GM19193 (cell line): ENCODE measurements around the gene BCAS1.

Experiments used
- POLR2A ChIP-seq: IDR thresholded peaks from 4 replicates; pipeline ENCODE4 v1.6.1; 2011; ENCODE audit not compliant: insufficient read depth, insufficient read length; ENCODE audit errors: extremely low read depth

The BCAS1 gene

GRCh38 chr20:53946106-53946505 is 124.3 kb downstream of the BCAS1 start:
- TF ChIP-seq POLR2A: no peak

GRCh38 chr20:53945478-53945877 is 124.9 kb downstream of the BCAS1 start:
- TF ChIP-seq POLR2A: no peak

- no peak for TF ChIP-seq POLR2A
Observed at GRCh38 chr20:53944796-53945195, 125.6 kb downstream of the BCAS1 start.

- TF ChIP-seq POLR2A: no peak
Observed at GRCh38 chr20:53943522-53944291, 126.7 kb downstream of the BCAS1 start.

- TF ChIP-seq POLR2A: no peak
Observed at GRCh38 chr20:53942973-53943372, 127.4 kb downstream of the BCAS1 start.

GRCh38 chr20:53942472-53942816 is 128.0 kb downstream of the BCAS1 start:
- no peak for TF ChIP-seq POLR2A

GRCh38 chr20:53941680-53942471 is 128.5 kb downstream of the BCAS1 start:
- no peak for TF ChIP-seq POLR2A

GRCh38 chr20:53940907-53941545 is 129.4 kb downstream of the BCAS1 start:
- no peak for TF ChIP-seq POLR2A

- no peak for TF ChIP-seq POLR2A
Observed at GRCh38 chr20:53940360-53940702, 130.1 kb downstream of the BCAS1 start.

GRCh38 chr20:53939572-53940359 is 130.6 kb downstream of the BCAS1 start:
- no peak for TF ChIP-seq POLR2A

- no peak for TF ChIP-seq POLR2A
Observed at GRCh38 chr20:53939190-53939571, 131.2 kb downstream of the BCAS1 start.

- TF ChIP-seq POLR2A: no peak
Observed at GRCh38 chr20:53938739-53939138, 131.7 kb downstream of the BCAS1 start.

GRCh38 chr20:53937929-53938367 is 132.4 kb downstream of the BCAS1 start:
- no peak for TF ChIP-seq POLR2A

- no peak for TF ChIP-seq POLR2A
Observed at GRCh38 chr20:53937339-53937741, 133.1 kb downstream of the BCAS1 start.
